HCT116 (cell line): ENCODE data around the gene SCARF1. TPM values are rescaled to one million over a fixed set of nuclear protein-coding genes. Genes with fewer than 3 reads are reported as not detected.

Source experiments
- ATAC-seq: fragments of 200-7000 bp; cut with Tn5 transposase; 2 replicates; pipeline ENCODE4 v1.9.1; 2020; ENCODE audit warnings: mild to moderate bottlenecking, moderate library complexity
- BruUV-seq: library from RNA; stranded (reverse); fragments of 400-500 nt; replicated peaks from 2 replicates; lab custom pipeline; 2021; lab: Mats Ljungman, UMichigan
- CTCF ChIA-PET: fragments of 300-600 bp; sonication (Branson Sonifier 250); formaldehyde crosslinking; loops from one replicate; lab custom pipeline; 2021; ENCODE audit warnings: antibody characterized with exemption; lab: Charles Lee
- POLR2A ChIA-PET: fragments of 300-600, 350-600 bp; sonication (Branson Sonifier 250); formaldehyde crosslinking; loops from one replicate; lab custom pipeline; 2021; ENCODE audit warnings: antibody characterized with exemption; lab: Charles Lee
- RAD21 ChIA-PET, 2 experiments: fragments of 300-600 bp; sonication (Branson Sonifier 250); formaldehyde crosslinking; loops; one replicate each; lab custom pipeline; 2023; ENCODE audit warnings: low total read pairs in 2 of 2; ENCODE audit not compliant: uncharacterized antibody in 2 of 2, unreplicated experiment in 2 of 2, low non-redundant PET in 1 of 2; lab: Charles Lee
- DNase-seq: peaks from one replicate; pipeline ENCODE4 v3.0.0-alpha.2; 2010; ENCODE audit warnings: low read depth, low spot score
- H2AFZ ChIP-seq: fragments of 200-600 bp; shearing (Covaris generic), sonication (generic); 2 replicates; pipeline ENCODE4 v1.6.1; 2017; ENCODE audit warnings: low read depth, mixed run types, mixed read lengths, antibody characterized with exemption, low read length; ENCODE audit not compliant: poor library complexity, severe bottlenecking
- H3K27ac ChIP-seq: 2 replicates; pipeline ENCODE4 v1.5.1; 2012; ENCODE audit warnings: low read depth, low read length
- H3K27me3 ChIP-seq: fragments of 200-600 bp; sonication (generic); 2 replicates; pipeline ENCODE4 v1.6.1; 2016; ENCODE audit warnings: mixed run types, low read length, mixed read lengths; ENCODE audit not compliant: insufficient read depth
- H3K36me3 ChIP-seq, 2 experiments: fragments of 200-500 bp in 1 of 2; fragments of 200-600 bp in 1 of 2; sonication (Bioruptor generic) in 1 of 2; sonication (generic) in 1 of 2; 2 replicates each; pipeline versions ENCODE4 v1.5.1 to v1.6.1; 2014 to 2016; ENCODE audit warnings: low read length in 2 of 2, inconsistent platforms in 1 of 2, mixed read lengths in 1 of 2, mixed run types in 1 of 2; ENCODE audit not compliant: insufficient read depth in 2 of 2, control insufficient read depth in 1 of 2
- H3K4me1 ChIP-seq, 2 experiments: fragments of 200-600 bp in 1 of 2; sonication (generic) in 1 of 2; 2 replicates each; pipeline versions ENCODE4 v1.5.1 to v1.6.1; 2012 to 2017; ENCODE audit warnings: low read length in 2 of 2, inconsistent platforms in 1 of 2, mild to moderate bottlenecking in 1 of 2, mixed read lengths in 1 of 2, mixed run types in 1 of 2, moderate library complexity in 1 of 2; ENCODE audit not compliant: insufficient read depth in 2 of 2, control insufficient read depth in 1 of 2
- H3K4me2 ChIP-seq: fragments of 200-600 bp; sonication (generic); 2 replicates; pipeline ENCODE4 v1.6.1; 2017; ENCODE audit warnings: mixed run types, low read length, mixed read lengths
- H3K4me3 ChIP-seq, 2 experiments: fragments of 200-600 bp in 1 of 2; sonication (generic) in 1 of 2; replicated peaks in 1 of 2; 2 replicates each; pipeline ENCODE4 v1.5.1; 2011 to 2016; ENCODE audit warnings: low read length in 2 of 2, control low read depth in 1 of 2, low read depth in 1 of 2, mild to moderate bottlenecking in 1 of 2, mixed read lengths in 1 of 2, mixed run types in 1 of 2
- H3K79me2 ChIP-seq: fragments of 200-600 bp; sonication (generic); 2 replicates; pipeline ENCODE4 v1.6.1; 2017; ENCODE audit warnings: mild to moderate bottlenecking, mixed run types, low read length, moderate library complexity, mixed read lengths; ENCODE audit not compliant: insufficient read depth
- H3K9ac ChIP-seq: fragments of 200-600 bp; sonication (generic); 2 replicates; pipeline ENCODE4 v1.6.1; 2016; ENCODE audit warnings: low read length, mixed read lengths
- H3K9me2 ChIP-seq: fragments of 200-600 bp; sonication (generic), shearing (Covaris generic); 2 replicates; pipeline ENCODE4 v1.6.1; 2017; ENCODE audit warnings: mixed run types, mild to moderate bottlenecking, moderate library complexity; ENCODE audit not compliant: insufficient read depth
- H3K9me3 ChIP-seq, 2 experiments: fragments of 200-500 bp in 1 of 2; fragments of 200-600 bp in 1 of 2; sonication (Bioruptor generic) in 1 of 2; sonication (generic) in 1 of 2; 2 replicates each; pipeline ENCODE4 v1.6.1; 2014 to 2017; ENCODE audit warnings: low read length in 2 of 2, mixed read lengths in 2 of 2, inconsistent platforms in 1 of 2, low read depth in 1 of 2, mild to moderate bottlenecking in 1 of 2, mixed run types in 1 of 2, moderate library complexity in 1 of 2; ENCODE audit not compliant: control insufficient read depth in 1 of 2, insufficient read depth in 1 of 2
- H4K20me1 ChIP-seq: fragments of 200-600 bp; sonication (generic), shearing (Covaris generic); 2 replicates; pipeline ENCODE4 v1.6.1; 2017; ENCODE audit warnings: mixed run types, mild to moderate bottlenecking, moderate library complexity; ENCODE audit not compliant: insufficient read depth
- CBX3 ChIP-seq: IDR thresholded peaks from 2 replicates; pipeline ENCODE4 v1.6.1; 2012; ENCODE audit warnings: low read depth
- CEBPB ChIP-seq: IDR thresholded peaks from 2 replicates; pipeline ENCODE4 v1.6.1; 2012; ENCODE audit warnings: low read depth
- CTCF ChIP-seq, 3 experiments: fragments of 200-600 bp in 1 of 3; sonication (generic) in 1 of 3; IDR thresholded peaks in 2 of 3; conservative IDR thresholded peaks in 1 of 3; 2 replicates each; pipeline ENCODE4 v1.5.1; 2012 to 2017; ENCODE audit warnings: low read depth in 2 of 3, low read length in 2 of 3, antibody characterized with exemption in 1 of 3, borderline replicate concordance in 1 of 3, control low read depth in 1 of 3, mild to moderate bottlenecking in 1 of 3, mixed read lengths in 1 of 3, mixed run types in 1 of 3, moderate library complexity in 1 of 3; ENCODE audit not compliant: insufficient read depth in 1 of 3
- ELF1 ChIP-seq: IDR thresholded peaks from 2 replicates; pipeline ENCODE4 v1.6.1; 2012; ENCODE audit warnings: low read depth, borderline replicate concordance
- EZH2 ChIP-seq: fragments of 200-600 bp; sonication (generic); IDR thresholded peaks from 2 replicates; pipeline ENCODE4 v1.6.1; 2017; ENCODE audit warnings: antibody characterized with exemption, mixed run types
- EZH2phosphoT487 ChIP-seq: fragments of 200-600 bp; IDR thresholded peaks from 2 replicates; pipeline ENCODE4 v1.6.1; 2018; ENCODE audit warnings: antibody characterized with exemption, borderline replicate concordance
- FOSL1 ChIP-seq: IDR thresholded peaks from 2 replicates; pipeline ENCODE4 v1.6.1; 2012; ENCODE audit warnings: low read depth
- POLR2A ChIP-seq: IDR thresholded peaks from 2 replicates; pipeline ENCODE4 v1.7.0; 2011; ENCODE audit warnings: borderline replicate concordance; ENCODE audit not compliant: insufficient read depth, insufficient read length; ENCODE audit errors: extremely low read depth
- POLR2AphosphoS5 ChIP-seq: IDR thresholded peaks from 2 replicates; pipeline ENCODE4 v1.6.1; 2011; ENCODE audit warnings: mild to moderate bottlenecking, low read depth, low read length, moderate library complexity
- SRF ChIP-seq: IDR thresholded peaks from 2 replicates; pipeline ENCODE4 v1.6.1; 2012; ENCODE audit warnings: low read depth
- YY1 ChIP-seq: IDR thresholded peaks from 2 replicates; pipeline ENCODE4 v1.6.1; 2011; ENCODE audit warnings: low read length, low read depth, moderate library complexity, mild to moderate bottlenecking; ENCODE audit not compliant: insufficient replicate concordance; ENCODE audit errors: extremely low read depth
- ZBTB33 ChIP-seq: IDR thresholded peaks from 2 replicates; pipeline ENCODE4 v1.6.1; 2011; ENCODE audit warnings: mild to moderate bottlenecking, low read length, moderate library complexity; ENCODE audit not compliant: insufficient replicate concordance; ENCODE audit errors: extremely low read depth
- ZFX ChIP-seq: fragments of 450-650 bp; IDR thresholded peaks from 2 replicates; pipeline ENCODE4 v1.6.1; 2017
- ZNF274 ChIP-seq: fragments of 200-500 bp; sonication (Bioruptor generic); IDR thresholded peaks from 2 replicates; pipeline ENCODE4 v1.6.1; 2014; ENCODE audit warnings: mild to moderate bottlenecking, low read depth, low read length, inconsistent platforms
- intact Hi-C: fragments of 100-400 bp; cut with micrococcal nuclease; formaldehyde crosslinking; loops from 2 replicates; pipeline ENCODE4 v1.10.0; 2022
- total RNA-seq: library from RNA; stranded (reverse); gene quantifications from one replicate; pipeline ENCODE4 v1.2.1, GENCODE V29; 2021; ENCODE audit not compliant: unreplicated experiment

Gene SCARF1
- total RNA-seq, 1 experiment from 2014 or later: 2.2 TPM

- Histone ChIP-seq H3K79me2 (no peaks in the 10 kb centered on the region), H3K9me2 (no peaks in the 10 kb centered on the region), H3K9ac (no peak overlapping the region), H3K27me3 (no peaks in the 10 kb centered on the region), H4K20me1 (no peaks in the 10 kb centered on the region), H3K36me3 (no peaks in the 10 kb centered on the region), H3K4me2 (no peak overlapping the region), H3K9me3 (no peaks in the 10 kb centered on the region), H3K4me3 (no peak overlapping the region), H3K4me1 (no peaks in the 10 kb centered on the region), H2AFZ (no peak overlapping the region), H3K27ac (no peak overlapping the region)
- POLR2A ChIA-PET: no interaction called here
- CTCF ChIA-PET: no interaction called here
- ATAC-seq (no peak), DNase-seq (no peak)
- intact Hi-C loops: no loop called here
- BruUV-seq: no TSS peak
- RAD21 ChIA-PET: no interaction called here
- TF ChIP-seq POLR2AphosphoS5 (no peak), CTCF (IDR thresholded peaks at IDR 0.05 in 2 of 3, conservative IDR thresholded peaks at IDR 0.05 in 1 of 3; ENCODE audit: borderline replicate concordance in 1 of 3, insufficient read depth in 1 of 3, low read depth in 2 of 3, low read length in 2 of 3) (no peak), FOSL1 (no peak), ELF1 (no peak), SRF (no peak), EZH2phosphoT487 (no peak), ZFX (no peak), ZNF274 (no peak), ZBTB33 (no peak), YY1 (no peak), EZH2 (no peak), POLR2A (no peak), CBX3 (no peak), CEBPB (no peak)
Measured at GRCh38 chr17:1608676-1609075, 36.9 kb downstream of the SCARF1 start.
